Thyroid gland (tissue), 4 donors: Measurements from ENCODE around the gene NCR2. TPM values are rescaled to one million over a fixed set of nuclear protein-coding genes. Genes with fewer than 3 reads are reported as not detected.

Experiments used
- DNase-seq, 2 donors: peaks; one replicate each; pipeline ENCODE4 v3.0.0-alpha.2; 2019
- H3K27ac ChIP-seq, 3 donors: fragments of 200-600 bp; sonication (generic); 1 replicate in 2 of 3; 2 replicates in 1 of 3; pipeline ENCODE4 v1.5.1; 2016 to 2019; ENCODE audit warnings: mild to moderate bottlenecking in 1 of 3, moderate library complexity in 1 of 3
- H3K27me3 ChIP-seq: fragments of 200-600 bp; sonication (generic); one replicate; pipeline ENCODE4 v1.5.1; 2019
- H3K36me3 ChIP-seq, 2 donors: fragments of 200-600 bp; sonication (generic); one replicate each; pipeline ENCODE4 v1.5.1; 2016 to 2019
- H3K4me1 ChIP-seq, 2 donors: fragments of 200-600 bp; sonication (generic); one replicate each; pipeline ENCODE4 v1.5.1; 2017 to 2019
- H3K4me3 ChIP-seq, 3 donors: fragments of 200-600 bp; sonication (generic); replicated peaks in 1 of 3; 1 replicate in 2 of 3; 2 replicates in 1 of 3; pipeline ENCODE4 v1.5.1; 2016; ENCODE audit warnings: mild to moderate bottlenecking in 1 of 3
- H3K9me3 ChIP-seq: fragments of 200-600 bp; sonication (generic); one replicate; pipeline ENCODE4 v1.5.1; 2017
- POLR2A ChIP-seq, 2 donors: fragments of 450-650 bp; IDR thresholded peaks; one replicate each; pipeline ENCODE4 v1.6.1; 2017; ENCODE audit warnings: antibody characterized with exemption in 2 of 2, mild to moderate bottlenecking in 2 of 2, moderate library complexity in 1 of 2
- WGBS, 2 donors: methylation state at CpG; one replicate each; pipeline ENCODE4 v1.1.5; 2017; 5-methylcytosine and 5-hydroxymethylcytosine counted together
- intact Hi-C: fragments of 100-400 bp; cut with DNase I; formaldehyde crosslinking; loops from one replicate; pipeline ENCODE4 v1.15.1; 2023
- total RNA-seq, 4 donors: library from RNA; depleted of rRNA; stranded (reverse); fragments of >200 nt; gene quantifications; one replicate each; pipeline ENCODE4 v1.2.3, GENCODE V29; 2016
- TF ChIP-seq, protein P1 (sequence below), 6 experiments: fragments of 200-600 bp in 3 of 6; fragments of 450-650 bp in 3 of 6; sonication (generic) in 3 of 6; IDR thresholded peaks; one replicate each; pipeline ENCODE4 v1.5.1; 2016 to 2019; ENCODE audit warnings: antibody characterized with exemption in 6 of 6, mild to moderate bottlenecking in 2 of 6, inconsistent platforms in 1 of 6, moderate library complexity in 1 of 6

Gene NCR2
- total RNA-seq = not detected

GRCh38 chr6:41335296-41335695 lies at the start of gene NCR2:
Gene NCR2, plus strand, starts transcription at chr6:41335608. Its CDS starts 269 bp downstream, at chr6:41335877.
- H3K27ac ChIP-seq = no peak within 1 kb of the TSS
- H3K9me3 ChIP-seq = no peaks in the 10 kb centered on the region
- no peaks in the 10 kb centered on the region for H3K4me1 ChIP-seq
- no peaks in the 10 kb centered on the region for H3K27me3 ChIP-seq
- H3K36me3 ChIP-seq = no peaks in the 10 kb centered on the region
- intact Hi-C loops = no loop called here
- 83 to 90% methylated on average over 4 to 5 of the region's 5 CpGs for WGBS, 2 donors
- TF ChIP-seq, protein P1, sequence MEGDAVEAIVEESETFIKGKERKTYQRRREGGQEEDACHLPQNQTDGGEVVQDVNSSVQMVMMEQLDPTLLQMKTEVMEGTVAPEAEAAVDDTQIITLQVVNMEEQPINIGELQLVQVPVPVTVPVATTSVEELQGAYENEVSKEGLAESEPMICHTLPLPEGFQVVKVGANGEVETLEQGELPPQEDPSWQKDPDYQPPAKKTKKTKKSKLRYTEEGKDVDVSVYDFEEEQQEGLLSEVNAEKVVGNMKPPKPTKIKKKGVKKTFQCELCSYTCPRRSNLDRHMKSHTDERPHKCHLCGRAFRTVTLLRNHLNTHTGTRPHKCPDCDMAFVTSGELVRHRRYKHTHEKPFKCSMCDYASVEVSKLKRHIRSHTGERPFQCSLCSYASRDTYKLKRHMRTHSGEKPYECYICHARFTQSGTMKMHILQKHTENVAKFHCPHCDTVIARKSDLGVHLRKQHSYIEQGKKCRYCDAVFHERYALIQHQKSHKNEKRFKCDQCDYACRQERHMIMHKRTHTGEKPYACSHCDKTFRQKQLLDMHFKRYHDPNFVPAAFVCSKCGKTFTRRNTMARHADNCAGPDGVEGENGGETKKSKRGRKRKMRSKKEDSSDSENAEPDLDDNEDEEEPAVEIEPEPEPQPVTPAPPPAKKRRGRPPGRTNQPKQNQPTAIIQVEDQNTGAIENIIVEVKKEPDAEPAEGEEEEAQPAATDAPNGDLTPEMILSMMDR (IDR thresholded peaks at IDR 0.05) = no peak
- H3K4me3 ChIP-seq = no peak within 1 kb of the TSS
- no peak for DNase-seq

DNA sequence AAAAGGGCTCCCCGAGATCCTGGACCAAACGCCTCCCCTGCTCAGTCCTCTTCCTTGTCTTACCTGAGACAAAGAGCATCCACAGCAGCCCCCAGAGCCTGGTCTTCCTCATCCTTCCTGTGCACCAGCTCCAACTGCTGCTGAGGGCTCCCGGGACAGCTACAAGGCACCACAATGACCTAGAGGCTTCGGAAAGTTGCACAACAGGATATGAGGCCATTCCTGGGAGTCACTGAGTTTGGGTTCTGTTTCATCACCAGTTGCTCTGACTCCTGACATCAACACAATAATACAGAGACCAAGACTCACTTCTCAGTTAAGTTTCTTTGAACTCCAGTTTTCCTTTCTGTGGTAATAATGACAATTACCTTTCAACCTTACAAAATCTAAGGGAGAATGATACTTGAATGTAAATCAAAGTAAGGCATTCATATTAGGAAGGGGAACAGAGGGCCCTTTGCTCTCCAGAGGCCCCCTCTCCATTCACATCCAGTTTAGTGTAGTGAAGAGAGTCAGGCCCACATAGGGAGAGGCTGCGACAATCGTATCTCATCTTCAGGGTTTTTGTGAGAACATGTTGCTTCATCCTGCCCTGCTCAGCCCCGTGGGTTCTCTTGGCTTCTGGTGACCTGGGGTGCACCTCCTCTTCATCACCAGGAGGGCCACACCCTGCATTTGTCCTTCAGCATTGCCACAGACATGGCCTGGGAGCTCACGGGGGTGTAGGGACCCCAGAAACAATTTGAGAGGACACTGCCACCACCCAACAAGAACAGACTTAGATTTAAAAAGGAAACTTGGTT lies 48.7 kb upstream of the NCR2 start, which contains the start of gene TREM1:
Gene TREM1, minus strand, starts transcription at position 139 of the 803 bp plus-strand sequence. Its CDS starts 27 bp downstream, at position 112.
- WGBS, 2 donors = 72 to 75% methylated on average over 8 of the region's 8 CpGs
- no peak within 1 kb of the TSS for H3K4me3 ChIP-seq
- no peaks in the 10 kb centered on the region for H3K36me3 ChIP-seq
- no peaks in the 10 kb centered on the region for H3K9me3 ChIP-seq
- intact Hi-C loops = no loop called here
- H3K4me1 ChIP-seq = peaks cover 27 to 56% of the 10 kb centered on the region in 2 donors
- TF ChIP-seq POLR2A (IDR thresholded peaks at IDR 0.05) = no peak
- TF ChIP-seq, protein P1 (IDR thresholded peaks at IDR 0.05) = no peak
- no peak for DNase-seq
- no peaks in the 10 kb centered on the region for H3K27me3 ChIP-seq
- peak within 1 kb of the TSS in 2 of 3 donors; percentile 54 to 88 for H3K27ac ChIP-seq

GRCh38 chr6:41288030-41288753 lies 47.2 kb upstream of the NCR2 start:
- Histone ChIP-seq H3K27ac (peak overlapping the region; percentile 42 to 88 (median 63)), H3K9me3 (no peaks in the 10 kb centered on the region), H3K36me3 (no peaks in the 10 kb centered on the region), H3K4me3 (no peak overlapping the region), H3K27me3 (no peaks in the 10 kb centered on the region), H3K4me1 (peaks cover 27 to 56% of the 10 kb centered on the region in 2 donors)
- intact Hi-C loops = no loop called here
- TF ChIP-seq, protein P1 (IDR thresholded peaks at IDR 0.05) = no peak
- no peak for TF ChIP-seq POLR2A (IDR thresholded peaks at IDR 0.05)
- 16 to 19% methylated on average over 6 of the region's 6 CpGs for WGBS, 2 donors
- DNase-seq = peak; percentile 28 to 30

GRCh38 chr6:41288754-41289129 lies 46.7 kb upstream of the NCR2 start:
- TF ChIP-seq, protein P1 (IDR thresholded peaks at IDR 0.05) = no peak
- no peak for TF ChIP-seq POLR2A (IDR thresholded peaks at IDR 0.05)
- Histone ChIP-seq H3K4me3 (no peak overlapping the region), H3K27ac (peak overlapping the region in 2 of 3 donors; percentile 63 to 88), H3K4me1 (peaks cover 27 to 56% of the 10 kb centered on the region in 2 donors), H3K9me3 (no peaks in the 10 kb centered on the region), H3K27me3 (no peaks in the 10 kb centered on the region), H3K36me3 (no peaks in the 10 kb centered on the region)
- WGBS, 2 donors = 59 to 81% methylated on average over 2 of the region's 2 CpGs
- DNase-seq = no peak
- intact Hi-C loops = no loop called here

DNA sequence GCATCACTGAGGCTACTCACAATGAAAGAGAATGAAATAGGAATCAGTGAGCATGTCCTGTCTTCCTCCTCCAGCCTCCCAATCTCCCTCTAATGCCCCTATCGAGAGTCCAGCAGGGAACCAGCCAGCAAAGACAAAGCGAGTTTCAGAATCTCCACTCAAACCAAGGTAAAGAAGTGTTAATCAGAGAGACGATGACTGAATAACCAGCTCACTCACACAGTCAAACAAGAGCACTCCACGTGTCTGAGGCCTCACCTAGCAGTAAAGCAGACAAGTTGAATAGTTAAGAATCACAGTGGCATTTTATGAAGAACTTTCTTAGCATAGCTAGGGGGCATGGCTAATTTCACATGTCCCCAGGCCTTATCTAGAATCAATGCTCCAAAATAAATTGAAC lies 45.6 kb upstream of the NCR2 start:
- H3K4me3 ChIP-seq = no peak overlapping the region
- H3K27me3 ChIP-seq = no peaks in the 10 kb centered on the region
- intact Hi-C loops = no loop called here
- no peaks in the 10 kb centered on the region for H3K9me3 ChIP-seq
- TF ChIP-seq, protein P1 (IDR thresholded peaks at IDR 0.05) = no peak
- TF ChIP-seq POLR2A (IDR thresholded peaks at IDR 0.05) = no peak
- H3K36me3 ChIP-seq = no peaks in the 10 kb centered on the region
- peak in 1 of 2 donors; percentile 20 for DNase-seq
- peak overlapping the region in 2 of 3 donors; percentile 0 to 88 for H3K27ac ChIP-seq
- H3K4me1 ChIP-seq = peaks cover 19 to 48% of the 10 kb centered on the region in 2 donors
- 44 to 48% methylated on average over 4 of the region's 4 CpGs for WGBS, 2 donors
